Measurements from ENCODE around the gene NT5C3B.
"Not testable (repeated sequence)": the region's sequence is repeated elsewhere in the genome, so short reads cannot be mapped to it uniquely, and the experiment has no call there.

Gene NT5C3B

GRCh38 chr17:41782142-41782541, 53.9 kb downstream of the NT5C3B start:
- DNase-seq = no peak

DNA sequence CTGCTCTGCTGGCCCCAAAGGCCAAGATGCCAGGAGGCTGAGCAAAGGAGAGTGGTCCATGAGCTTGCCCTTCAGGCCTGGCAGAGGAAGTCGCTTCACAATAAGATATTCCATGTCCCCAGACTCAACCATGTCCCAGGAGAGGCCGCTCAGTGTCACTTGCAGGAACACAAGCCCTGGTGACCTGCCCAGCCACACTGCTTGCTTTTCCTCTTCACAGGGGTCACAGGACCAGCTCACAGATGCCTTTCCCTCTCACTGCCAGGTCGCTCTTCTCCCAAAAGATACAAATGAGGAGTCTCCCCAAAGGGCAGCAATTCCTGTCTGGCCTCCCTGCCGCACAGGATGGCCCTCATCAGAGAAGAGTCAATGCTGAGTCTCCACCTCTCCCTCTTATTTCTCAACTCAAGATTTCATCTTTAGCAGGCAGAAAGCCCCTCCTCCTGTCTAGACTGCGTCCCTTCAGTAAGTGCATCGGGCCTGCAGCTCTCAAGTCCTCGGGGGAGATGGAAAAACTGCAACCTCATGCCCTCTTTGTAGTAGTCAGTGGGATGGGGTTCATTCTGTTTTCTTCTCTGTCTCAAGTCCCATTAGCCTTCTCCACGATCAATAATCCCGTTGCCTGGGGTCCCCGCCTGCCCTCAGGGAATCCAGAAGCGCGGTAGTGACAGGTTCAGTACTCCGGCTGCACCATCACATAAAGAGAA, 54.5 kb downstream of the NT5C3B start:
- DNase-seq = no peak

DNA sequence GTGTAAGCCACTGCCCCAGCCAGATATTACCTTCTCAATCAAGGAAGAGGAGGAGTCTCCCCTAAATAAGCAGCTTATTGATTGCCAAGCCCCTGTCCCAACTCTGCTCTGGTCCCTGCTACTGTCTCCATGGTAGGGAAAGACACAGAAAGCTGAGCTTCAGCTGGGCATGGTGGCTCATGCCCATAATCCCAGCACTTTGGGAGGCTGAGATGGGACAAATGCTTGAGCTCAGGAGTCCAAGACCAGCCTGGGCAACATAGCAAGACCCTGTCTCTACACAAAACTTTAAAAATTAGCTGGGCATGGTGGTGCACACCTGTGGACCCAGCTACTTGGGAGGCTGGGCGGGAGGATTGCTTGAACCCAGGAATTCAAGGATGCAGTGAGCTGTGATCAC, 56.1 kb downstream of the NT5C3B start:
- no peak for DNase-seq

GRCh38 chr17:41777574-41778188, 58.4 kb downstream of the NT5C3B start:
- DNase-seq = no peak

DNA sequence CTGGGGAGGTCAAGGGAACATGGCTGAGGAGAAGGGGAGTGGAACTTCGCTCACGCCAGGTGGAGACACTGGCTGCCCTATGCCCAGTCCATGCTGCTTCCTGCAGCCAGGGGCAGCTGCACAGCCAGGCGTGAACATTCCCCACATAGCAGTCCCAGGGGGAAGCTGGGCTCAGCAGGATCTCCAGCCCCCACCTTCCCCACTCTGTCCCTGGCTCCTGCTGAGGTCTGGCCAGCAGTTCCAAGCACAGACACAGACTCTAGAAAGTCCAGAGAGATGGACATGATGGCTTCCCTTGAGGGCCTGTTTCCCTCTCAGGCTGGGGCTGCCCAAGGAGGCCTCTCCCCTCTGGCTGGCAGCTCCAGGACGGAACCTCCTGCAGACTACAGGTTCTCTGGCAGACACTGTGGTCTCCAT, 58.9 kb downstream of the NT5C3B start:
- no peak for DNase-seq

- DNase-seq = not testable (repeated sequence)
These were observed 59.7 kb downstream of the NT5C3B start for GRCh38 chr17:41776262-41776900.

DNA sequence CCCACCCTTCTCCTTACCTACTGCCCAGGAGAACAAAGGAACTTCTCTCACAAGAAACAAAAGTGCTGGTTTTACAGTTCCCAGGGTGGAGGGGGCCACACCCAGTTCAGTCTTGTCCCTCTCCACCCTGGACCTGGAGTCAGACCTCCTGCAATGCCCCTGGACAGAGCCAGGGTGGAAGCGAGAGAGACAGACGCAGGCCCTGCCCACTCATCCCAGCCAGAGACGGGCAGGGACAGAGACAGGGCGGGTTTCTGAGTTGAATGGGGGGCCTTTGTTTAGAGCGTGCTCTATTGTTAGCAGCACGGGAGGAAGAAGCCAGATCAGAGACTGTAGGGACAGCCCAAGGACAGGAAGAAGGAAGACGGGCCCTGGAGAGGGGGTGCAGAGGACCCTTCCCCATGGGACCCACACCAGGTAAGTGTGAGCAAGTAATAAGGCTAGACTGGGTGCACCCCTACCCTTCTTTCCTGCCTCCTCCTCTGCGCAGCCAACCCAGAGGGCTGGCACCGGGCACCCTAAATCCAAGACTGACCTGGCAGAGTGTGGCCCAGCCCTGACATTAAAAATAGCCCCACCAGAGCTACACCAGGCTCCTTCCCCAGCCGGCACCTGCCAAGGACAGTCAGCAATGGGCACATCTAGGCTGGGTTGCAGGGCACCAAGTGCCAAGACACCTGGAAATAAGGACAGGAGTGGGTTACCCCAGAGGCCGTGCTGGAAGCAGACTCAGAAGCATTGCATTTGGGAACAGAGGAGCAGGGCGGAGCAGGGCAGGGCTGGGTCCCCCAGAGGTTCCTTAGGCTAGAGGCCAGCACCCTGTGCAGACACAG, 60.4 kb downstream of the NT5C3B start:
- DNase-seq = no peak
